PC-3 (cell line): ENCODE measurements around the gene CDC42SE2.

Source experiments
- CTCF ChIP-seq: fragments of 300-600 bp; sonication (generic); conservative IDR thresholded peaks from 2 replicates; pipeline ENCODE4 v1.5.1; 2017; ENCODE audit warnings: antibody characterized with exemption, low read depth, mild to moderate bottlenecking, low read length
- EZH2 ChIP-seq: fragments of 300-600 bp; sonication (generic); IDR thresholded peaks from one replicate; pipeline ENCODE4 v1.6.1; 2017; ENCODE audit warnings: antibody characterized with exemption, mild to moderate bottlenecking, low read length; ENCODE audit not compliant: unreplicated experiment
- EZH2phosphoT487 ChIP-seq: fragments of 300-600 bp; sonication (generic); IDR thresholded peaks from 2 replicates; pipeline ENCODE4 v1.6.1; 2018; ENCODE audit warnings: mild to moderate bottlenecking, antibody characterized with exemption, low read length, borderline replicate concordance

- no peak for TF ChIP-seq CTCF
- no peak for TF ChIP-seq EZH2
- no peak for TF ChIP-seq EZH2phosphoT487
Measured at GRCh38 chr5:131361677-131362315, 97.9 kb downstream of the CDC42SE2 start.
